ENCODE data around the gene FAM118B. TPM values are rescaled to one million over a fixed set of nuclear protein-coding genes. Genes with fewer than 3 reads are reported as not detected.

FAM118B gene
- total and polyA plus RNA-seq, 4 donors: 3.7 to 12.0 (median 6.6) TPM

- Histone ChIP-seq H3K9me3 (ENCODE audit: control insufficient read depth in 4 of 4, low read length in 3 of 4) (no peaks in the 10 kb centered on the region), H3K4me1 (ENCODE audit: control insufficient read depth in 4 of 4, insufficient read depth in 4 of 4, low read length in 3 of 4) (no peaks in the 10 kb centered on the region), H3K4me3 (ENCODE audit: low read depth in 1 of 3, low read length in 3 of 3) (no peak overlapping the region), H3K27ac (ENCODE audit: low read depth in 1 of 2, low read length in 2 of 2) (no peak overlapping the region), H3K27me3 (ENCODE audit: control insufficient read depth in 4 of 4, insufficient read depth in 4 of 4, low read length in 3 of 4) (no peaks in the 10 kb centered on the region), H3K9ac (ENCODE audit: low read depth in 1 of 2, low read length in 2 of 2) (no peak overlapping the region), H3K36me3 (ENCODE audit: control insufficient read depth in 4 of 4, insufficient read depth in 3 of 4, low read depth in 1 of 4, low read length in 3 of 4) (peaks cover 0 to 4% (median 0%) of the 10 kb centered on the region in 4 donors)
- WGBS: 77% methylated on average over 22 of the region's 22 CpGs
- DNase-seq (ENCODE audit: low spot score): no peak
- TF ChIP-seq RAD21 (IDR thresholded peaks at IDR 0.05): peak in 1 of 2 donors; percentile 51
- TF ChIP-seq, protein P1, sequence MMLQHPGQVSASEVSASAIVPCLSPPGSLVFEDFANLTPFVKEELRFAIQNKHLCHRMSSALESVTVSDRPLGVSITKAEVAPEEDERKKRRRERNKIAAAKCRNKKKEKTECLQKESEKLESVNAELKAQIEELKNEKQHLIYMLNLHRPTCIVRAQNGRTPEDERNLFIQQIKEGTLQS (IDR thresholded peaks at IDR 0.05): no peak
- peak in 1 of 2 donors; percentile 37 for TF ChIP-seq HNF4A (conservative IDR thresholded peaks at IDR 0.05)
- TF ChIP-seq YY1 (IDR thresholded peaks at IDR 0.05): no peak
- no peak for TF ChIP-seq FOXA2 (IDR thresholded peaks at IDR 0.05)
- TF ChIP-seq ZBTB33 (IDR thresholded peaks at IDR 0.05): no peak
- TF ChIP-seq, protein P2, sequence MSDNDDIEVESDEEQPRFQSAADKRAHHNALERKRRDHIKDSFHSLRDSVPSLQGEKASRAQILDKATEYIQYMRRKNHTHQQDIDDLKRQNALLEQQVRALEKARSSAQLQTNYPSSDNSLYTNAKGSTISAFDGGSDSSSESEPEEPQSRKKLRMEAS (IDR thresholded peaks at IDR 0.05): no peak
- TF ChIP-seq RXRA (IDR thresholded peaks at IDR 0.05): no peak
- TF ChIP-seq, protein P3, sequence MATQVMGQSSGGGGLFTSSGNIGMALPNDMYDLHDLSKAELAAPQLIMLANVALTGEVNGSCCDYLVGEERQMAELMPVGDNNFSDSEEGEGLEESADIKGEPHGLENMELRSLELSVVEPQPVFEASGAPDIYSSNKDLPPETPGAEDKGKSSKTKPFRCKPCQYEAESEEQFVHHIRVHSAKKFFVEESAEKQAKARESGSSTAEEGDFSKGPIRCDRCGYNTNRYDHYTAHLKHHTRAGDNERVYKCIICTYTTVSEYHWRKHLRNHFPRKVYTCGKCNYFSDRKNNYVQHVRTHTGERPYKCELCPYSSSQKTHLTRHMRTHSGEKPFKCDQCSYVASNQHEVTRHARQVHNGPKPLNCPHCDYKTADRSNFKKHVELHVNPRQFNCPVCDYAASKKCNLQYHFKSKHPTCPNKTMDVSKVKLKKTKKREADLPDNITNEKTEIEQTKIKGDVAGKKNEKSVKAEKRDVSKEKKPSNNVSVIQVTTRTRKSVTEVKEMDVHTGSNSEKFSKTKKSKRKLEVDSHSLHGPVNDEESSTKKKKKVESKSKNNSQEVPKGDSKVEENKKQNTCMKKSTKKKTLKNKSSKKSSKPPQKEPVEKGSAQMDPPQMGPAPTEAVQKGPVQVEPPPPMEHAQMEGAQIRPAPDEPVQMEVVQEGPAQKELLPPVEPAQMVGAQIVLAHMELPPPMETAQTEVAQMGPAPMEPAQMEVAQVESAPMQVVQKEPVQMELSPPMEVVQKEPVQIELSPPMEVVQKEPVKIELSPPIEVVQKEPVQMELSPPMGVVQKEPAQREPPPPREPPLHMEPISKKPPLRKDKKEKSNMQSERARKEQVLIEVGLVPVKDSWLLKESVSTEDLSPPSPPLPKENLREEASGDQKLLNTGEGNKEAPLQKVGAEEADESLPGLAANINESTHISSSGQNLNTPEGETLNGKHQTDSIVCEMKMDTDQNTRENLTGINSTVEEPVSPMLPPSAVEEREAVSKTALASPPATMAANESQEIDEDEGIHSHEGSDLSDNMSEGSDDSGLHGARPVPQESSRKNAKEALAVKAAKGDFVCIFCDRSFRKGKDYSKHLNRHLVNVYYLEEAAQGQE (IDR thresholded peaks at IDR 0.05): no peak
- TF ChIP-seq SP1 (IDR thresholded peaks at IDR 0.05): peak; percentile 36
- no peak for TF ChIP-seq TAF1 (conservative IDR thresholded peaks at IDR 0.05)
- TF ChIP-seq NR2F2 (IDR thresholded peaks at IDR 0.05): no peak
These were observed 24.7 kb upstream of the FAM118B start for GRCh38 chr11:126186708-126187529.

GRCh38 chr11:126188332-126189108 lies 23.1 kb upstream of the FAM118B start:
- Histone ChIP-seq H3K4me1 (ENCODE audit: control insufficient read depth in 4 of 4, insufficient read depth in 4 of 4, low read length in 3 of 4) (no peaks in the 10 kb centered on the region), H3K4me3 (ENCODE audit: low read depth in 1 of 3, low read length in 3 of 3) (no peak overlapping the region), H3K27ac (ENCODE audit: low read depth in 1 of 2, low read length in 2 of 2) (no peak overlapping the region), H3K9ac (ENCODE audit: low read depth in 1 of 2, low read length in 2 of 2) (no peak overlapping the region), H3K36me3 (ENCODE audit: control insufficient read depth in 4 of 4, insufficient read depth in 3 of 4, low read depth in 1 of 4, low read length in 3 of 4) (peaks cover 0 to 10% (median 0%) of the 10 kb centered on the region in 4 donors), H3K27me3 (ENCODE audit: control insufficient read depth in 4 of 4, insufficient read depth in 4 of 4, low read length in 3 of 4) (no peaks in the 10 kb centered on the region), H3K9me3 (ENCODE audit: control insufficient read depth in 4 of 4, low read length in 3 of 4) (no peaks in the 10 kb centered on the region)
- no peak for DNase-seq (ENCODE audit: low spot score)
- TF ChIP-seq, protein P4, sequence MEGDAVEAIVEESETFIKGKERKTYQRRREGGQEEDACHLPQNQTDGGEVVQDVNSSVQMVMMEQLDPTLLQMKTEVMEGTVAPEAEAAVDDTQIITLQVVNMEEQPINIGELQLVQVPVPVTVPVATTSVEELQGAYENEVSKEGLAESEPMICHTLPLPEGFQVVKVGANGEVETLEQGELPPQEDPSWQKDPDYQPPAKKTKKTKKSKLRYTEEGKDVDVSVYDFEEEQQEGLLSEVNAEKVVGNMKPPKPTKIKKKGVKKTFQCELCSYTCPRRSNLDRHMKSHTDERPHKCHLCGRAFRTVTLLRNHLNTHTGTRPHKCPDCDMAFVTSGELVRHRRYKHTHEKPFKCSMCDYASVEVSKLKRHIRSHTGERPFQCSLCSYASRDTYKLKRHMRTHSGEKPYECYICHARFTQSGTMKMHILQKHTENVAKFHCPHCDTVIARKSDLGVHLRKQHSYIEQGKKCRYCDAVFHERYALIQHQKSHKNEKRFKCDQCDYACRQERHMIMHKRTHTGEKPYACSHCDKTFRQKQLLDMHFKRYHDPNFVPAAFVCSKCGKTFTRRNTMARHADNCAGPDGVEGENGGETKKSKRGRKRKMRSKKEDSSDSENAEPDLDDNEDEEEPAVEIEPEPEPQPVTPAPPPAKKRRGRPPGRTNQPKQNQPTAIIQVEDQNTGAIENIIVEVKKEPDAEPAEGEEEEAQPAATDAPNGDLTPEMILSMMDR (IDR thresholded peaks at IDR 0.05; ENCODE audit: low read depth, low read length, missing input control): no peak
- no peak for TF ChIP-seq HNF4A (conservative IDR thresholded peaks at IDR 0.05)
- TF ChIP-seq FOXA2 (IDR thresholded peaks at IDR 0.05): no peak
- TF ChIP-seq HNF4G (IDR thresholded peaks at IDR 0.05): no peak
- TF ChIP-seq JUND (IDR thresholded peaks at IDR 0.05): no peak
- no peak for TF ChIP-seq ZBTB33 (IDR thresholded peaks at IDR 0.05)
- TF ChIP-seq EGR1 (IDR thresholded peaks at IDR 0.05; ENCODE audit: low read depth in 2 of 2): no peak
- no peak for TF ChIP-seq NR2F2 (IDR thresholded peaks at IDR 0.05)
- TF ChIP-seq GABPA (IDR thresholded peaks at IDR 0.05 in 1 of 2, conservative IDR thresholded peaks at IDR 0.05 in 1 of 2): no peak
- TF ChIP-seq, protein P1 (IDR thresholded peaks at IDR 0.05): no peak
- TF ChIP-seq SP1 (IDR thresholded peaks at IDR 0.05): no peak
- 90% methylated on average over 15 of the region's 15 CpGs for WGBS
